ENCODE data around the gene NUDT22.

Gene NUDT22

GRCh38 chr11:64268025-64268892, 42.2 kb downstream of the NUDT22 start:
- peak in 5 of 56 donors; percentile 21 to 44 (median 40) for DNase-seq

DNA sequence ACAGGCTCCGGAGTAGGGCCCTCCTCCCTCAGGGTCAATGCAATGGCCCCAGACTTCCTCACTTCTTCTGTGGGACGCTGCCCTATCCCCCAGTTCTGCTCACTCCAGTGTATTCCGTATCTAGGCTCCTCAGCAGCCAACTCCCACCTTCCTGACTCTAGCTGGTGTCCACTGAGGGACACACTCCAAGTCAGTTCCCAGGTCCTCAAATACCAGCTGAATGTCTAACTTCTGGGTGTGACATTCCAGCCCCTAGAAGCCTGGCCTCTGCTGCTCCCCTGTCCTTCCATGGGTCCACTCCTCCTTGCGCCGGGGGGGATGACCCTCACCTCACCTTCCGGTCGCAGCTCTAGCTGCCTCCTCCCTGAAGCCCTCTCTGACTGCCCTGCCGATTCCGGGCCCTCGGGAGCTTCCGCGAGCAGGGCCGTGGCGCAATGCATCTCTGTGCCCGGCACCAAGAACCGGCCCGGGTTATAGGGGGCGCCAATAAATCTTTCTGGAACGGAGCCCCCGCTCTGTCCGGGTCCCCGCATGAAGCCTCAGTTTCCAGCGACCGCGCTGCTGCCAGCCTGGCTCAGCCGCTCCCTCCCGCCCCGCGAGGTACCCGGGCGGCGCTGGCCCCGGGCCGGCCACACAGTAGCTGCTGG, 42.9 kb downstream of the NUDT22 start:
- peak in 11 of 56 donors; percentile 53 to 85 (median 71) for DNase-seq

DNA sequence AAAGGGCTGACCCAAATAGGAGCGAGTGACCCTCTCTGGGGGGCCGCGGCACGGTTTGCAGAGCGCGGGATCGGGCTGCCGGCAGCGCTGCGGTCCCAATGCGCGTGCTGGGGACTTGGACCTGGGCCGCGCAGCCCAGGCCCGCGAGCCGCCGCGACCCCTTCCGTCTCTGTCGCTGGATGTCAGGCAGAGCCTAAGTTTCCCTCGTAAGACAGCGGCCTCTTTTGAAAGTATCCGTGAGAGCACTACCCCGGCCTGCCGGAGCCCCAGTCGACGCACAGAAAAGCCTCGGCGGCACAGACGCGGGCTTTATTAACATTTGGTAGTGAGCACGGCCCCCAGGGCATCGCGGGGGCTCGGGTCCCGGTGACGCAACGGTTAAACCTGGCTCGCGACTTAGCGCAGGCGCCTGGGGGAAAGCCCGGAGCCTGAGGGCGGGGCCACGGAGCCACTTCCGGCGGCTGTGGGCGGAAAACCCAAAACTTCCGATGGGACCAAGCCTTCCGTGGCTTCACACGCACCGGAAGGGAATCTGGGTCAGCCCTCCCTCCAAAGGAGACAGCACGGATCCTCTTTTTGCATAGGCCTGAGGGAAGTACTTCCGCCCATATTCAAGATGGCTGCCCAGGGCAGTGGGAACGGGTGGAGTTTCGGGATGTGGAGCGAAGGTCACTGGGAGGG, 43.6 kb downstream of the NUDT22 start:
- DNase-seq, result peak; percentile 75 to 100 (median 98)

DNA sequence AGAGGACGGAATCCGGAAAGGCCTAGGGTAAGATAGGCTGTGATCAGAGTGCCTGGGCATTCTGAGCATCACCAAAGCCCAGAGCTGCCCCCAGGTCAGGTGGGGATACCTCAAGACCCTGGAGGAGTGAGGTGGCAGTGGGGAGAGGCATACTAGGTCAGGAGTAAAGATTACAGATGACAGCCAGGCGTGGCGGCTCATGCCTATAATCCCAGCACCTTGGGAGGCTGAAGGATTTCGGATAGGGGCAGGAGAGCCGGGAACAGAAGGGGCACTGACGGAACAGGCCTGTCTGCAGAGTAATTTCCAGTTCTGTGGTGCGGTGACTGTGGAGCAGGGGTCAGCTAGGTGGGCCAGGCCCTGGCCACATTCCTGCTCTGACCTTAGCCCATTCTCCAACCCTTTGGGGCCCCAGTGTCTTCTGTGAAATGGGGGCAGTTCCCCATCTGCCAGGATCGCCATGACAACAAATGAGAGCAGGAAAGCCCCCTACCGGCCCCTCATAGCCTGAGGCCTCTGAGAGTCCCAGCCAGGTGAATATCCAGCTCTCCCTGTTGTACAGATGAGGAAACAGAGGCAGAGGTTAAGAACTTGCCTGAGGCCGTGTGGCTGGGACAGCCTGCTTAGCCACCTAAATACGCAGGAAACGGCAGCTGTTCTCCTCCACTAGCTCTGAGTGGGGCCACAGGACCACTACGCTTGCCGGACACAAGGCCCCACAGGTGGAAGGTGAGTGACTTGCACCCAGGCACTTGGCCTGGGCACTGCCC, 49.1 kb downstream of the NUDT22 start:
- no peak for DNase-seq

DNA sequence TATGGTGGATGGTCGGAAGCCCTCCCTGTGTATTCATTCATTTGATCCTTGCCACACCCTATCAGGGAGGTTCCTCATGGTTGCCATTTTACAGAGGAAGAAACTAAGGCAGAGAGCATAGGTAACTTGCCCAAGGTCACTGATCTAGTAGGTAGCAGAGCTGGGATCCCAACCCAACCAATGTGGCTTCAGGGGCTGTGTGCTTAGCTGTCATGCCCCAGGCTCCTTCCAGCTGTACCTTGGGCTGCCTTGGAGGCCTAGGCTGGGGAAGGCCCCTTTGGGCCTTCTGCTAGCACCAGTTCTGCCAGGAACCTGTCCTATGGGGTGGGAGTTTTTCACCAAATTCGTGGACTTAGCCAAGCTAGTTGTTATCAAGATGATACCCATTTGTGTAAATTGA, 49.8 kb downstream of the NUDT22 start:
- DNase-seq, result no peak

DNA sequence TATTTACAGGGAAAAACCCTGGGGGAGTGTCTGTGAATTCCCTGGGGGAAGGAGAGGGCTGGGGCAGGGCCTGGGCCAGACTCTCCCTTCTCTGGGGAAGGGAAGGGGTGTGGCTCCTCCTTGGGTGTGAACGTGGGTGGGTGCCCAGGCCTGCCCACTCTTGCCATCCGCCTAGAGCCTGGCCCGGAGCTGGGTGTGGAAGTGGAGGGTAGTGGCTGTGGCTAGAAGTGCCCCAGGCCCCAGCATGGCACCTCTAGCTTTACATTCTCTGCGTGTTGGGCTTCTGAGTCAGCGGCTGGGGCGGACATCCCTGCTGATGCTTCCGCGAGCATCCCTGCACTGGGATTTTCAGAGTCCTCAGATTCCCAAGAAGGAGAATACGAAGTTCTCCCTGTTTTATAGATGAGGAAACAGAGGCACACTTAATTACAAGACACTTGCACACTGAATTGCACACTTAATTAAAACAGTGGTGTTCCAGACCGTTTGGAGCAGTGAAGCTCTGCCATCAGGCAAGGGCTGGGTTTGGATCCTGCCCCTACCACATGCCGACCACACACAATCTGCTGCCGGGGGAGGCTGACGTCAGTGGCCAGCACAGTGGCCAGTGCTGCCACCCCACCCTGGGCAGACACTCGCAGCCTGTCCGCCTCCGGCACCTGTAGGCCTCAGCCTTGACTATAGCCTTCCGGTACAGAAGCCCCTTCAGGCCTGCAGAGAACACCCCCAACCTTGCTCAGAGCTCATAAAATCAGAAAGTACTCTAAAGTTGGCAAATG, 50.8 kb downstream of the NUDT22 start:
- no peak for DNase-seq

- DNase-seq, result no peak
These were observed 52.6 kb downstream of the NUDT22 start for GRCh38 chr11:64278576-64279190.
